DND-41 (cell line): ENCODE data around the gene DCLK1.

ENCODE experiments used
- EZH2 ChIP-seq: IDR thresholded peaks from 3 replicates; pipeline ENCODE4 v1.6.1; 2012; ENCODE audit warnings: borderline replicate concordance, low read depth, mild to moderate bottlenecking, moderate library complexity, low read length, inconsistent platforms; ENCODE audit not compliant: severe bottlenecking
- TF ChIP-seq, protein P1 (sequence below): IDR thresholded peaks from 2 replicates; pipeline ENCODE4 v1.5.1; 2012; ENCODE audit warnings: borderline replicate concordance, low read length, moderate library complexity, mild to moderate bottlenecking; ENCODE audit not compliant: poor library complexity, severe bottlenecking; ENCODE audit errors: extremely low read depth

GRCh38 chr13:36029166-36029565 is 102.0 kb downstream of the DCLK1 start:
- TF ChIP-seq, protein P1, sequence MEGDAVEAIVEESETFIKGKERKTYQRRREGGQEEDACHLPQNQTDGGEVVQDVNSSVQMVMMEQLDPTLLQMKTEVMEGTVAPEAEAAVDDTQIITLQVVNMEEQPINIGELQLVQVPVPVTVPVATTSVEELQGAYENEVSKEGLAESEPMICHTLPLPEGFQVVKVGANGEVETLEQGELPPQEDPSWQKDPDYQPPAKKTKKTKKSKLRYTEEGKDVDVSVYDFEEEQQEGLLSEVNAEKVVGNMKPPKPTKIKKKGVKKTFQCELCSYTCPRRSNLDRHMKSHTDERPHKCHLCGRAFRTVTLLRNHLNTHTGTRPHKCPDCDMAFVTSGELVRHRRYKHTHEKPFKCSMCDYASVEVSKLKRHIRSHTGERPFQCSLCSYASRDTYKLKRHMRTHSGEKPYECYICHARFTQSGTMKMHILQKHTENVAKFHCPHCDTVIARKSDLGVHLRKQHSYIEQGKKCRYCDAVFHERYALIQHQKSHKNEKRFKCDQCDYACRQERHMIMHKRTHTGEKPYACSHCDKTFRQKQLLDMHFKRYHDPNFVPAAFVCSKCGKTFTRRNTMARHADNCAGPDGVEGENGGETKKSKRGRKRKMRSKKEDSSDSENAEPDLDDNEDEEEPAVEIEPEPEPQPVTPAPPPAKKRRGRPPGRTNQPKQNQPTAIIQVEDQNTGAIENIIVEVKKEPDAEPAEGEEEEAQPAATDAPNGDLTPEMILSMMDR, result no peak
- no peak for TF ChIP-seq EZH2
